ENCODE data around the gene PTCHD1. TPM values are rescaled to one million over a fixed set of nuclear protein-coding genes. Genes with fewer than 3 reads are reported as not detected.

The PTCHD1 gene
- polyA plus RNA-seq, 3 donors = 0.43 to 0.71 (median 0.46) TPM

GRCh38 chrX:23344904-23345271 is 10.2 kb downstream of the PTCHD1 start:
- DNase-seq (ENCODE audit: low read depth in 3 of 3, low spot score in 2 of 3) = no peak

GRCh38 chrX:23356189-23356588 is 21.5 kb downstream of the PTCHD1 start:
- no peak for DNase-seq (ENCODE audit: low read depth in 3 of 3, low spot score in 2 of 3)

GRCh38 chrX:23364416-23364815 is 29.8 kb downstream of the PTCHD1 start:
- DNase-seq (ENCODE audit: low read depth in 3 of 3, low spot score in 2 of 3) = no peak

GRCh38 chrX:23365541-23365940 is 30.9 kb downstream of the PTCHD1 start:
- DNase-seq (ENCODE audit: low read depth in 3 of 3, low spot score in 2 of 3) = no peak

GRCh38 chrX:23366914-23367313 is 32.3 kb downstream of the PTCHD1 start:
- no peak for DNase-seq (ENCODE audit: low read depth in 3 of 3, low spot score in 2 of 3)

- no peak for DNase-seq (ENCODE audit: low read depth in 3 of 3, low spot score in 2 of 3)
Measured at GRCh38 chrX:23369027-23369426, 34.4 kb downstream of the PTCHD1 start.

GRCh38 chrX:23372220-23372902 is 37.7 kb downstream of the PTCHD1 start:
- DNase-seq (ENCODE audit: low read depth in 3 of 3, low spot score in 2 of 3) = no peak

GRCh38 chrX:23373129-23373804 is 38.6 kb downstream of the PTCHD1 start:
- DNase-seq (ENCODE audit: low read depth in 3 of 3, low spot score in 2 of 3) = no peak

GRCh38 chrX:23374291-23374690 is 39.6 kb downstream of the PTCHD1 start:
- no peak for DNase-seq (ENCODE audit: low read depth in 3 of 3, low spot score in 2 of 3)

GRCh38 chrX:23376581-23376980 is 41.9 kb downstream of the PTCHD1 start:
- no peak for DNase-seq (ENCODE audit: low read depth in 3 of 3, low spot score in 2 of 3)

- DNase-seq (ENCODE audit: low read depth in 3 of 3, low spot score in 2 of 3) = no peak
Measured at GRCh38 chrX:23380581-23380980, 45.9 kb downstream of the PTCHD1 start.

- no peak for DNase-seq (ENCODE audit: low read depth in 3 of 3, low spot score in 2 of 3)
Measured at GRCh38 chrX:23381099-23382087, 46.7 kb downstream of the PTCHD1 start.

GRCh38 chrX:23382572-23382971 is 47.9 kb downstream of the PTCHD1 start:
- DNase-seq (ENCODE audit: low read depth in 3 of 3, low spot score in 2 of 3) = no peak

- no peak for DNase-seq (ENCODE audit: low read depth in 3 of 3, low spot score in 2 of 3)
Measured at GRCh38 chrX:23383411-23383810, 48.8 kb downstream of the PTCHD1 start.

- DNase-seq (ENCODE audit: low read depth in 3 of 3, low spot score in 2 of 3) = no peak
Measured at GRCh38 chrX:23385242-23385641, 50.6 kb downstream of the PTCHD1 start.

- DNase-seq (ENCODE audit: low read depth in 3 of 3, low spot score in 2 of 3) = no peak
Measured at GRCh38 chrX:23386260-23386659, 51.6 kb downstream of the PTCHD1 start.

- DNase-seq (ENCODE audit: low read depth in 3 of 3, low spot score in 2 of 3) = no peak
Measured at GRCh38 chrX:23386726-23387125, 52.1 kb downstream of the PTCHD1 start.

- DNase-seq (ENCODE audit: low read depth in 3 of 3, low spot score in 2 of 3) = no peak
Measured at GRCh38 chrX:23387550-23388184, 53.0 kb downstream of the PTCHD1 start.

GRCh38 chrX:23389196-23389792 is 54.6 kb downstream of the PTCHD1 start:
- no peak for DNase-seq (ENCODE audit: low read depth in 3 of 3, low spot score in 2 of 3)

GRCh38 chrX:23390979-23391378 is 56.3 kb downstream of the PTCHD1 start:
- peak in 1 of 3 donors; percentile 2 for DNase-seq (ENCODE audit: low read depth in 3 of 3, low spot score in 2 of 3)

Measured in right renal cortex interstitium (tissue), 3 donors.